OCI-LY7 (cell line): ENCODE results near the gene FAM222A. TPM values are rescaled to one million over a fixed set of nuclear protein-coding genes. Genes with fewer than 3 reads are reported as not detected.

Source experiments
- BruUV-seq: library from RNA; stranded (reverse); fragments of 400-500 nt; replicated peaks from 2 replicates; lab custom pipeline; 2021; lab: Mats Ljungman, UMichigan
- CTCF ChIA-PET: fragments of 300-600 bp; sonication (Branson Sonifier 250); formaldehyde crosslinking; loops from one replicate; lab custom pipeline; 2022; ENCODE audit warnings: antibody characterized with exemption; ENCODE audit not compliant: unreplicated experiment; lab: Charles Lee
- POLR2A ChIA-PET: fragments of 300-600 bp; sonication (Branson Sonifier 250); formaldehyde crosslinking; loops from one replicate; lab custom pipeline; 2022; ENCODE audit warnings: antibody characterized with exemption; lab: Charles Lee
- DNase-seq: peaks from one replicate; pipeline ENCODE4 v3.0.0-alpha.2; 2015; ENCODE audit warnings: low spot score
- H2AFZ ChIP-seq: fragments of 200-600 bp; sonication (generic), shearing (Covaris generic); 2 replicates; pipeline ENCODE4 v1.6.1; 2014; ENCODE audit warnings: mild to moderate bottlenecking, antibody characterized with exemption, low read length, moderate library complexity
- H3K27ac ChIP-seq: fragments of 200-600 bp; sonication (generic); 2 replicates; pipeline ENCODE4 v1.5.1; 2014; ENCODE audit warnings: mixed run types, low read depth, mild to moderate bottlenecking, moderate library complexity, low read length, inconsistent platforms; ENCODE audit not compliant: poor library complexity, severe bottlenecking
- H3K36me3 ChIP-seq: fragments of 200-600 bp; sonication (generic); 2 replicates; pipeline ENCODE4 v1.6.1; 2014; ENCODE audit warnings: mild to moderate bottlenecking, antibody characterized with exemption, low read length, moderate library complexity, mixed read lengths; ENCODE audit not compliant: insufficient read depth
- H3K4me1 ChIP-seq: fragments of 200-600 bp; sonication (generic); 2 replicates; pipeline ENCODE4 v1.5.1; 2014; ENCODE audit warnings: mild to moderate bottlenecking, low read length; ENCODE audit not compliant: insufficient read depth, poor library complexity, severe bottlenecking
- H3K4me2 ChIP-seq: fragments of 200-600 bp; sonication (generic); 2 replicates; pipeline ENCODE4 v1.6.1; 2014; ENCODE audit warnings: mild to moderate bottlenecking, low read length
- H3K4me3 ChIP-seq: fragments of 200-600 bp; sonication (generic); 2 replicates; pipeline ENCODE4 v1.5.1; 2014; ENCODE audit warnings: mild to moderate bottlenecking, low read depth, low read length; ENCODE audit not compliant: poor library complexity, severe bottlenecking
- H3K79me2 ChIP-seq: fragments of 200-600 bp; sonication (generic); 2 replicates; pipeline ENCODE4 v1.6.1; 2016; ENCODE audit warnings: low read depth, mild to moderate bottlenecking, low read length, moderate library complexity, mixed read lengths; ENCODE audit not compliant: insufficient read depth
- H3K9me2 ChIP-seq: fragments of 200-600 bp; sonication (generic); 2 replicates; pipeline ENCODE4 v1.6.1; 2016; ENCODE audit warnings: mild to moderate bottlenecking, low read length, mixed read lengths; ENCODE audit not compliant: insufficient read depth
- H3K9me3 ChIP-seq: fragments of 200-600 bp; sonication (generic); 2 replicates; pipeline ENCODE4 v1.6.1; 2014; ENCODE audit warnings: mild to moderate bottlenecking, mixed run types, low read length, mixed read lengths
- H4K20me1 ChIP-seq: fragments of 200-600 bp; sonication (generic); 2 replicates; pipeline ENCODE4 v1.6.1; 2014; ENCODE audit warnings: mild to moderate bottlenecking, antibody characterized with exemption, low read length, moderate library complexity, mixed read lengths; ENCODE audit not compliant: insufficient read depth
- CTCF ChIP-seq: fragments of 200-600 bp; sonication (generic); conservative IDR thresholded peaks from 2 replicates; pipeline ENCODE4 v1.5.1; 2014; ENCODE audit warnings: mild to moderate bottlenecking, antibody characterized with exemption, low read length, moderate library complexity, mixed read lengths
- EZH2phosphoT487 ChIP-seq: fragments of 200-600 bp; sonication (generic); IDR thresholded peaks from 2 replicates; pipeline ENCODE4 v1.6.1; 2018; ENCODE audit warnings: low read depth, borderline replicate concordance, mild to moderate bottlenecking, mixed run types, antibody characterized with exemption, low read length, moderate library complexity, mixed read lengths
- intact Hi-C: fragments of 100-400 bp; cut with micrococcal nuclease; formaldehyde crosslinking; loops from one replicate; pipeline ENCODE4 v1.10.0; 2022; ENCODE audit not compliant: unreplicated experiment
- total RNA-seq, 2 experiments: library from RNA; depleted of rRNA in 1 of 2; stranded (reverse); fragments of >200 nt in 1 of 2; shearing (Covaris generic) in 1 of 2; gene quantifications; 2 replicates each; pipeline ENCODE4 v1.2.3, GENCODE V29; 2014 to 2022

The FAM222A gene
- total RNA-seq, 2 experiments from 2014 or later, result 0.98 to 1.8 TPM

GRCh38 chr12:109798691-109799090 lies 85.1 kb downstream of the FAM222A start:
- ChIA-PET POLR2A (interaction anchor here (0.5 kb wide), 1 partner anchor 1269 kb away, joined by 3 read pairs; no protein-coding TSS in a partner anchor), CTCF (no interaction called here)
- Histone ChIP-seq H3K9me3 (no peaks in the 10 kb centered on the region), H3K4me3 (no peak overlapping the region), H3K4me1 (no peaks in the 10 kb centered on the region), H3K9me2 (no peaks in the 10 kb centered on the region), H3K36me3 (no peaks in the 10 kb centered on the region), H3K27ac (no peak overlapping the region), H3K79me2 (no peaks in the 10 kb centered on the region), H2AFZ (no peak overlapping the region), H4K20me1 (no peaks in the 10 kb centered on the region), H3K4me2 (no peak overlapping the region)
- no peak for DNase-seq
- intact Hi-C loops, result no loop called here
- TF ChIP-seq EZH2phosphoT487, result no peak
- TF ChIP-seq CTCF, result no peak
- no TSS peak for BruUV-seq

DNA sequence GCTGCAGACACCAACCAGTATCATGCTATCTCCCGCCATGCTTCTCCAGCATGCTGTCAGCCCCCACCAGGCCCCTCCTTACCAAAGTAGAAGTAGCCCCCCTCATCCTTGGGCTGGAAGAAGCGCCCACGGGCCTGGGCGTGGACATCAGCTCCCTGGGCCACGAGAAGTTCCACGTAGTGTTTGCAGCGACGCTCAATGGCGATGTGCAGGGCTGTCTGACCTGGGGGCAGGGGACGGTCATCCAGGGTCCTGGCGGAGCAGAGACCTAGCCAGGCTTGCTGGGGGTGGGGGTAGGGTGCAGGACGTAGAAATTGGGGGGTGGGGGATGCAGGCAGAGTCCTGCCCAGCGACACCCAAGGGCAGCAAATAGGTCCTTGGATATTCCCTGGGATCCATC lies 86.9 kb downstream of the FAM222A start:
- TF ChIP-seq CTCF (no peak), EZH2phosphoT487 (no peak)
- no peaks in the 10 kb centered on the region for H3K9me3 ChIP-seq
- no peak for DNase-seq
- intact Hi-C loops, result no loop called here
- H3K9me2 ChIP-seq, result no peaks in the 10 kb centered on the region
- no peak overlapping the region for H3K4me2 ChIP-seq
- POLR2A ChIA-PET, result no interaction called here
- CTCF ChIA-PET, result no interaction called here
- H4K20me1 ChIP-seq, result no peaks in the 10 kb centered on the region
- no peak overlapping the region for H3K27ac ChIP-seq
- H3K4me1 ChIP-seq, result no peaks in the 10 kb centered on the region
- no peaks in the 10 kb centered on the region for H3K36me3 ChIP-seq
- H2AFZ ChIP-seq, result no peak overlapping the region
- H3K4me3 ChIP-seq, result no peak overlapping the region
- no TSS peak for BruUV-seq
- no peaks in the 10 kb centered on the region for H3K79me2 ChIP-seq

GRCh38 chr12:109802828-109803227 lies 89.2 kb downstream of the FAM222A start:
- DNase-seq, result no peak
- Histone ChIP-seq H4K20me1 (no peaks in the 10 kb centered on the region), H2AFZ (no peak overlapping the region), H3K4me2 (no peak overlapping the region), H3K27ac (no peak overlapping the region), H3K79me2 (no peaks in the 10 kb centered on the region), H3K36me3 (no peaks in the 10 kb centered on the region), H3K4me3 (no peak overlapping the region), H3K4me1 (no peaks in the 10 kb centered on the region), H3K9me3 (no peaks in the 10 kb centered on the region), H3K9me2 (no peaks in the 10 kb centered on the region)
- BruUV-seq, result no TSS peak
- TF ChIP-seq EZH2phosphoT487, result no peak
- TF ChIP-seq CTCF, result no peak
- intact Hi-C loops, result no loop called here
- CTCF ChIA-PET, result no interaction called here
- POLR2A ChIA-PET, result no interaction called here
